ENCODE results near the gene PKP4.

Gene PKP4

GRCh38 chr2:158501301-158501700 lies 44.5 kb downstream of the PKP4 start:
- DNase-seq, result peak; percentile 43

DNA sequence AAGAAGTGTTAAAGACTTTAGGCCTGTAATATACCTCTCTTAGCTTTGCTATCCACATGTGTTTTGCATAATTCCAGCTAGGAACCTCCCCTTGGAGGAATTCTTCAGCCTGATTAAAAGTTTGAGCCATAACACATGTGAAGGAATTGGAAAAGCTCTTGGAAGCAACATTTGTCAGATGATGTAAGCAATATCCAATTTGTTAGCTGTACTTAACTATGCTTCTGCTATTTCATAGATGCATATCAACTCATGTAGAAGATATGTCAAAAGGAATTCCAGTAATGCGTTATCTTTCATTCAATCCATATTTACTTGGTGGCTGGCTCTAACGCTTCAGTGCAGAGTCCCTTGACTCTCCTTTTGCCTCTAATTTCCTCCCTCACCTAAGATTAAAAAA lies 46.2 kb downstream of the PKP4 start:
- DNase-seq, result peak; percentile 95

DNA sequence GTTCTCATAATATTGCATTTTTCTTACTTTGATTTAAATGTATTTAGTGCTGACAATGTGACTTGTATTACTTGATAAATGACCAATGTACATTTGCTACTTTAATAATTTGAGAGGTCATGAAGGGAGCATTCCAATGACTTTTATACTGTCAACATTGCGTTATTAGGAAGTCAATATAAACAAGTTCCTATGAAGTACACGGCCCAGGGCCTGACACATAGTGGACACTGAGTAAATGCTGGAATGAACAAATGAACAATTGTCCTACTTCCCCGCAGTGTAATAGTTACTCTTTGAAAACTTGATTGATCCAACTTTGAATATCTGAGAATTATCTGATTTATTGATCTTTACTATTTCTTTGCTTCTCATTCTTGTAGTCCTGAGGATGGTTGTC lies 47.3 kb downstream of the PKP4 start:
- no peak for DNase-seq

- DNase-seq, result no peak
Observed at GRCh38 chr2:158505448-158505934, 48.7 kb downstream of the PKP4 start.

DNA sequence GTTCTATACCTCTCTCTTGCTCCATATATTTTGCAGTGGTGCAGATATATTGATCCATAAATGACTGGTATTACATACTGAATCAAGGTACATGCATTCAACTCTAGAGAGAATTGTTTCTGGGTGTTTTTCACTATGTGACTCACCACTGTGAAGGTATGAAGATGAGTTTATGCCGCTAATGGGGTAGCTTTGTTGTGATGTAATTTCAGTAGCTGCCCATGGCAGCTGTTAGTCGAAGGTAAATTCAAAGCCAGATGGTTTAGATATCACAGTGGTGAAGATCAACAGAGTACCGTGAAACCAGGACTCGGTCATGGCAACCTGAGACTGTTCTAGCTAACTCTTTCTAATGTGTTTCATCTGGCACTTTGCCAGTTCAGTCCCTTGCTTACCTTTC lies 50.4 kb downstream of the PKP4 start:
- no peak for DNase-seq

GRCh38 chr2:158507679-158508078 lies 50.9 kb downstream of the PKP4 start:
- DNase-seq, result peak; percentile 39

GRCh38 chr2:158509928-158510797 lies 53.4 kb downstream of the PKP4 start:
- DNase-seq, result peak; percentile 62

- no peak for DNase-seq
Observed at GRCh38 chr2:158510887-158511286, 54.1 kb downstream of the PKP4 start.

GRCh38 chr2:158511706-158512105 lies 55.0 kb downstream of the PKP4 start:
- no peak for DNase-seq

DNA sequence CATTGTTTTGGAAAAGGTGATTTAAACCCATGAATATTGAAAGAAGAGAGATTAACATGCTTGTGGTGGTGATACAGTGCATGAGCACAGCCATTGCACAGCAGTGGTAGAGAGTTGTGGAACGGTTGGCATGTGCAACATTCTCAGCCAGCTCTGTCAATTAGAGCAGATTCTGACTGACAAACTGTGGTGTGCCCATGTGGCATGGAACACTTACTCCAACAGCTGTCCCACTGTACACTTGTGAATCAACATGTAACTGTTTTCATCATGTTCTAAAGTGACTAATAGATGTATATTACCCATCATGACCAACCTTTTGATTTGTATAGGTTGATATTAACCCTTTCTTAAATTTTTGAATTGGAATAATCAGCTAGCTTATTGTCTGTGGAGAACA lies 55.6 kb downstream of the PKP4 start:
- no peak for DNase-seq

GRCh38 chr2:158513841-158514240 lies 57.1 kb downstream of the PKP4 start:
- no peak for DNase-seq

DNA sequence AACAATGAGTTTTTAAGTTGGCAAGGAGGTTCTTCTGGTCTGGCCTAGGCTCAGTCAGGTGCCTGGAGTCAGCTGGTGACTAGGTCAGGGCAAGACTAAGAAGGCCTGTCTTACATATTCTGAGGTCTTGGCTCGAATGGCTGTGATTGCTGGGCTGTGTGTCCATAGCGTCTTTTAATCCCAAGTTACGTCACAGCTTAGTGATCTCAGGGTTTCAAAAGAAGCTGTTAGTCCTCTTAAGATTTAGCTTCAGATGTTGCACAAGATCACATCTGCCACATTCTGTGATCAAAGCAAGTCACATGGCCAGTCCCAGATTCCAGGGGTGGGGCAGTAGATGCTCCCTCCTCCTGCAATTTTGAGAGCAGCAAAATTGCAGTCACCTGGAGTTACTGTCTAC lies 61.3 kb downstream of the PKP4 start:
- DNase-seq, result peak; percentile 39

- DNase-seq, result no peak
Observed at GRCh38 chr2:158519481-158519880, 62.7 kb downstream of the PKP4 start.

GRCh38 chr2:158529379-158530259 lies 72.9 kb downstream of the PKP4 start:
- peak; percentile 78 for DNase-seq

- DNase-seq, result no peak
Observed at GRCh38 chr2:158530829-158531228, 74.1 kb downstream of the PKP4 start.

DNA sequence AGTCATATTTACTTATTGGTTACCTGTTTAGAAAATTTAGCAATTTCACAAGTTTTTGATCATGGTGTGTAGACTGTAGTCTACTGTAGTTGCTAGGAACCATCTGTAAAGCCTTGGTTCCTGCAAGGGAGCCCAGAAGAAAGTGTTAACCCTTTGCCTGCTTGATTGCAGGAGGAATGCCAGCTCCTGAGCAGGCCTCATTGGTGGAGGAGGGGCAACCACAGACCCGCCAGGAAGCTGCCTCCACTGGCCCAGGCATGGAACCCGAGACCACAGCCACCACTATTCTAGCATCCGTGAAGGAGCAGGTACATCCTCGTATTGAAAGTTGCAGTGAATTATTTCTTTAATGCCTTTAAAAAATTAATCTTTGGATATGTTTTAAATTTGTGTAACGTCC lies 76.3 kb downstream of the PKP4 start:
- no peak for DNase-seq

DNA sequence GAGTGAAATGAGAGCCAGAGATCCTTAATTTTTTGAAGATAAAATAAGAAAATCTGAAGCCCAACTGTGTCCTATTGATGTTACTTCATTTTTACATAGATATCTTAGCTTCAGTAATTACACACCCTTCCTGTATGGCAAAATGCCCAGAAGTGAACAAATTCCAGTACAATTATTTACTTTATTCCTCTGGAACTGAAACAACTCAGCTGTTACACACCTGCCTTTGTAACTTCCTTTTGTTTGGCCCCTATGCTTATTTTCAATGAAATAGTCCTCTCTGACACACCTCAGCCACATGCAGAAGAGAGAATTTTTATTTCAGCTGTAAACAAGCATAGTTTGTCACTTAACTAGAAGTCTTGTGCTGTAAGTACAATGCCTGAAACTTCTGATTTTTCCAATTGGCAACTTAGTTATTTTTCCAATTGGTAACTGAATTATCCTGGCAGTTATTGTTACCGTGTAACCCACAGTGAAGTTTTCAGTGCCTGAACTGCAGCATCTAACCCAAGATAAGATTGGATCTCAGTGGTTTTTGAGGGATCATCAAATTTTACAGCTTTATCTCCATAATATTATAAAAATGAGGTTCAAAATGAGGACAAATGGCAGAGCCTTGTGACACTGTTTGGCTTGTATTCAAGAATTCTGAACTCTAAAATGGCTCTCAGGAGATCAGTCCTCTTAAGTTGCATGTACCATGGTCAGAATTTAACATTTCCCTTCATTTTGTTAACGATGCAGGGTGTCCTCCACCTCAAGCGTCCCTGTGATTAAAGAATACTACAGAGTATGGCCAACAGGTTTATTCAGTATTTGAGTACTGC lies 82.6 kb downstream of the PKP4 start:
- DNase-seq, result peak; percentile 78

DNA sequence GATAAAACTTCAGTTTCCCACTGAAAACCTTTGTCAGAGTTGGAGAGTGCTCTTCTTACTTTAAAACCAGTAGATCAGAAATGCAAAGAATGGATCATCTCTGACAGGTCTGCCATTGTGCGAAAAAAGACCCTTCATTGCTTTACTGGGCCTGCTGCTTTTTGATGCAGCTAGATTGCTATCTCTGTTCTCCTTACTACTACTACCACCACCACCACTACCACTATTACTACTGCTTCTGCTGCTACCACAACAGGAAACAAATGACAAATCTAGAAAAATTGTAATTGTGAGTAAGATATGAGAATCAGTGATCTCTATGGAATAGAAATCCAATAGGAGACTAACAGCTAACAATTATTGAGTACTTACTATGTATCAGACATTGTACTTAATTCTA lies 85.8 kb downstream of the PKP4 start:
- DNase-seq, result no peak

DNA sequence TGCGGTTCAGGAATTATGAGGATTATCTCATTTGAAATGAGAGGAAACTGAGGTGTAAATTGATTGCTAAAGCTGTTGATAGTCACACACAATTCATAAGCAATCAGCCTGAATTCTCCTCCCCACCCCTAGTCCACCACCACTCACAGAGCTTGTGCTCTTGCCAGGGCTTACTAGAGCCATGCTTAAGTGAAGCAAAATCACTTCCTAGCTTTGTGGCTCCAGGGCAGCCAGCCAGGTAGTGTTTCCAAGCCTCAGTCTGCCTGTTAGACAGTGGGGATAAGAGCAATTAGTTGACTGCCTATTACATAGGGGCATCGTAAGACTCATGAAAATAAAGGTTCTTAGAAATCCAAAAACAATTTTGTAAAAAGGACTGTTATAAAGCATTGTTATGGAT lies 87.2 kb downstream of the PKP4 start:
- DNase-seq, result no peak

DNA sequence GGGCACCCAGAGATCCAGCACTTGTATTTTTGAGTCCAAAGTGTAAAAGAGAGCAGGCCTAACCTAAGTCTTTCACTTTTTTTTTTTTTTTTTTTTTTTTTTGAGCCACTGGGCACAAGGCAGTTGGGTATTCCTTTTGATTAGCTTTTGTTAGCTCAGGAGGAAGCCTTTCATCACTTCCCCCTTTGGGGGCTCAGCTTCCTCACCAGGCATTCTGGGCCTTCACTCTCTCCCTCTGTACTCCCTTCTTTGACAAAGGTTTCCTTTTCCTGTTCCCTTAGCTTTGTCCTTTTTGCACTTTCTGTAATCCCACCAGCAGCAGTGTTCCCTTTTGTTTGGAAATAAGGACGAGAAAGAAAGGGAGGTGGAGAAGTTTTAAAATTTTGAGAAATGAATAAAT lies 88.2 kb downstream of the PKP4 start:
- DNase-seq, result no peak

DNA sequence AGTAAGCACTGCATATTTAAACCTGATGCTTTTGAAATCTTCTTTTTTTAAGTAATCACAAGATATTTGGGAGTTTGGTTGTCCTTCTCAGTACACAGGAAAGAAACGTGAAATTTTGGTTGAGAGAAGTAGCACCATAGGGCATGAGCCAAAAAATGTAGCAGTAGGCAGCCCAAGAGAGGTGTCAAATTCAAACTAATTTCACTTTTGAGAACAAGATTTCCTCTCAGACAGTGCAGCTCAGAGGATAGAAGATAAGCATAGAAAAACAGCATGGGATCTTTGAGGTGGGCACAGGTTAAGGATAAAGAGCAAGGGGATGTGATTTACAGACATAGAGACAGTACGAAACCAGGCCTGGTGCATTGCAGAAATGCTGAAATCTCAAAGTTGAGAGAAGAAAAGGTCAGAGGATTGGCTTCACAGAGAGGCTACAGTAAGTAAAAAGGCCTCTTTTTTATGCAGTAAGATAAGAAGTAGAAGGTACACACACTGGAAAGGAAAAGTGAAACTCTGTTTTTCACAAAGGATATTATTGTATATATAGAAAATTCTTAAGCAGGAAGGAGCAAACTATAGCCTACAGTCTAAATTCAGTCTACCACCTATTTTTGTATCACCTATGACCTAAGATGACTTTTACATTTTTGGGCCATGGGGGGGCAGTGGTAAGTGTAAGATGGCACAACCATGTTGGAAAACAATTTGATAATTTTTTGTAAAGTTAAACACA lies 89.8 kb downstream of the PKP4 start:
- no peak for DNase-seq

DNA sequence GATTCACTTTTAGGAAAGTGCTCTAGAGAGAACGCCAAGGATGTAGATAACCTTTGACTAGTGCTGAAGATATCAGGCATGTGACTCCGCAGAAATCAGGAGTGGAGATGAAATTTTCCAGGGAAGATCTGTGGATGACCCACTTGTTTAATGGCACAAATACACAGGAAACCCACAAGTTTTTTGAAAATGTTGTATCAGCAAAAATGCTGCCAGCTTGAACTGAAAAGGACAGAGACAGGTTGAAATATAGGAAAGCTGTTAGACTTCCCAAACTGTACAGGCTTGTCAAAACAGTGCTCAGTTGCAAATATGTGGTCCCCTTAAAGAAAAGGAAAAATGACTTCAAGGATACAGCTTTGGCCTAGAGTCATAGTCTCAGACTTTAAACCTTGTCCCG lies 96.5 kb downstream of the PKP4 start:
- no peak for DNase-seq
